ENCODE results near the gene URI1.

GRCh38 chr19:29896802-29897201 lies 45.2 kb upstream of the URI1 start:
- TF ChIP-seq CTCF (conservative IDR thresholded peaks at IDR 0.05; ENCODE audit: low read depth, low read length): no peak
- TF ChIP-seq EZH2 (IDR thresholded peaks at IDR 0.05; ENCODE audit: low read length, unreplicated experiment): no peak
- no peak for TF ChIP-seq EZH2phosphoT487 (IDR thresholded peaks at IDR 0.05; ENCODE audit: borderline replicate concordance, low read length)
